ENCODE measurements around the gene SKAP1. TPM values are rescaled to one million over a fixed set of nuclear protein-coding genes. Genes with fewer than 3 reads are reported as not detected.
"Not testable (repeated sequence)": the region's sequence is repeated elsewhere in the genome, so short reads cannot be mapped to it uniquely, and the experiment has no call there.

SKAP1 gene
- total RNA-seq, 1 donor from 2014 or later, result 0.49 TPM

GRCh38 chr17:48253975-48254374 is 176.0 kb downstream of the SKAP1 start:
- no peak overlapping the region for H3K27ac Mint-ChIP-seq (ENCODE audit: unreplicated experiment)
- H3K9me3 Mint-ChIP-seq, result no peaks in the 10 kb centered on the region
- H3K27me3 Mint-ChIP-seq (ENCODE audit: low read depth), result peaks cover 75% of the 10 kb centered on the region
- H3K4me1 Mint-ChIP-seq, result no peaks in the 10 kb centered on the region
- DNase-seq (ENCODE audit: low read depth, low spot score), result no peak
- TF ChIP-seq, protein P1, sequence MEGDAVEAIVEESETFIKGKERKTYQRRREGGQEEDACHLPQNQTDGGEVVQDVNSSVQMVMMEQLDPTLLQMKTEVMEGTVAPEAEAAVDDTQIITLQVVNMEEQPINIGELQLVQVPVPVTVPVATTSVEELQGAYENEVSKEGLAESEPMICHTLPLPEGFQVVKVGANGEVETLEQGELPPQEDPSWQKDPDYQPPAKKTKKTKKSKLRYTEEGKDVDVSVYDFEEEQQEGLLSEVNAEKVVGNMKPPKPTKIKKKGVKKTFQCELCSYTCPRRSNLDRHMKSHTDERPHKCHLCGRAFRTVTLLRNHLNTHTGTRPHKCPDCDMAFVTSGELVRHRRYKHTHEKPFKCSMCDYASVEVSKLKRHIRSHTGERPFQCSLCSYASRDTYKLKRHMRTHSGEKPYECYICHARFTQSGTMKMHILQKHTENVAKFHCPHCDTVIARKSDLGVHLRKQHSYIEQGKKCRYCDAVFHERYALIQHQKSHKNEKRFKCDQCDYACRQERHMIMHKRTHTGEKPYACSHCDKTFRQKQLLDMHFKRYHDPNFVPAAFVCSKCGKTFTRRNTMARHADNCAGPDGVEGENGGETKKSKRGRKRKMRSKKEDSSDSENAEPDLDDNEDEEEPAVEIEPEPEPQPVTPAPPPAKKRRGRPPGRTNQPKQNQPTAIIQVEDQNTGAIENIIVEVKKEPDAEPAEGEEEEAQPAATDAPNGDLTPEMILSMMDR (conservative IDR thresholded peaks at IDR 0.05), result no peak
- H3K36me3 Mint-ChIP-seq (ENCODE audit: low read depth), result no peaks in the 10 kb centered on the region
- H3K4me3 Mint-ChIP-seq, result no peak overlapping the region

- TF ChIP-seq, protein P1 (conservative IDR thresholded peaks at IDR 0.05), result no peak
- H3K27ac Mint-ChIP-seq (ENCODE audit: unreplicated experiment), result no peak overlapping the region
- no peaks in the 10 kb centered on the region for H3K36me3 Mint-ChIP-seq (ENCODE audit: low read depth)
- no peaks in the 10 kb centered on the region for H3K4me1 Mint-ChIP-seq
- H3K4me3 Mint-ChIP-seq, result no peak overlapping the region
- DNase-seq (ENCODE audit: low read depth, low spot score), result no peak
- no peaks in the 10 kb centered on the region for H3K9me3 Mint-ChIP-seq
- H3K27me3 Mint-ChIP-seq (ENCODE audit: low read depth), result peaks cover 63% of the 10 kb centered on the region
These were observed 178.1 kb downstream of the SKAP1 start for GRCh38 chr17:48251950-48252349.

GRCh38 chr17:48250949-48251348 is 179.1 kb downstream of the SKAP1 start:
- no peak overlapping the region for H3K4me3 Mint-ChIP-seq
- H3K36me3 Mint-ChIP-seq (ENCODE audit: low read depth), result no peaks in the 10 kb centered on the region
- H3K27ac Mint-ChIP-seq (ENCODE audit: unreplicated experiment), result no peak overlapping the region
- no peaks in the 10 kb centered on the region for H3K9me3 Mint-ChIP-seq
- DNase-seq (ENCODE audit: low read depth, low spot score), result no peak
- peaks cover 63% of the 10 kb centered on the region for H3K27me3 Mint-ChIP-seq (ENCODE audit: low read depth)
- TF ChIP-seq, protein P1 (conservative IDR thresholded peaks at IDR 0.05), result no peak
- no peaks in the 10 kb centered on the region for H3K4me1 Mint-ChIP-seq

DNA sequence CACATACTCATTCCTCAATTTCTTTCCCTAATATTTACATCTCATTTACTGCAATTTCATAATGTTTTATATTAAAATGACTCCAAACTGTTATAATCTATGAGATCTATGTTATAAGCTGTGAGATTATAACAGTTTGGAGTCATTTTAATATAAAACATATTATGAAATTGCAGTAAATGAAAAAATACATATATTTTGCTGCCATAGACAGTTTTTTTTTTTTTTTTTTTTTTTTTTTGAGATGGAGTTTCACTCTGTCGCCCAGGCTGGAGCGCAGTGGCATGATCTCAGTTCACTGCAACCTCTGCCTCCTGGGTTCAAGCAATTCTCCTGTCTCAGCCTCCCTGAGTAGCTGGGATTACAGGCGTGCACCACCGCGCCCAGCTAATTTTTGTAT is 180.0 kb downstream of the SKAP1 start:
- H3K27ac Mint-ChIP-seq (ENCODE audit: unreplicated experiment); H3K4me3 Mint-ChIP-seq; DNase-seq (ENCODE audit: low read depth, low spot score); H3K36me3 Mint-ChIP-seq (ENCODE audit: low read depth); H3K4me1 Mint-ChIP-seq; H3K9me3 Mint-ChIP-seq: not testable (repeated sequence)
- peaks cover 57% of the 10 kb centered on the region for H3K27me3 Mint-ChIP-seq (ENCODE audit: low read depth)

- Mint-ChIP-seq H3K27me3 (ENCODE audit: low read depth) (peaks cover 34% of the 10 kb centered on the region), H3K4me1 (peaks cover 16% of the 10 kb centered on the region), H3K27ac (ENCODE audit: unreplicated experiment) (no peak overlapping the region), H3K4me3 (no peak overlapping the region), H3K36me3 (ENCODE audit: low read depth) (no peaks in the 10 kb centered on the region), H3K9me3 (no peaks in the 10 kb centered on the region)
- DNase-seq (ENCODE audit: low read depth, low spot score), result no peak
- TF ChIP-seq, protein P1 (conservative IDR thresholded peaks at IDR 0.05), result no peak
These were observed 182.4 kb downstream of the SKAP1 start for GRCh38 chr17:48247603-48248002.

- H3K4me1 Mint-ChIP-seq, result peaks cover 16% of the 10 kb centered on the region
- H3K36me3 Mint-ChIP-seq (ENCODE audit: low read depth), result no peaks in the 10 kb centered on the region
- TF ChIP-seq, protein P1 (conservative IDR thresholded peaks at IDR 0.05), result no peak
- no peak for DNase-seq (ENCODE audit: low read depth, low spot score)
- H3K4me3 Mint-ChIP-seq, result no peak overlapping the region
- H3K9me3 Mint-ChIP-seq, result no peaks in the 10 kb centered on the region
- peaks cover 29% of the 10 kb centered on the region for H3K27me3 Mint-ChIP-seq (ENCODE audit: low read depth)
- H3K27ac Mint-ChIP-seq (ENCODE audit: unreplicated experiment), result no peak overlapping the region
These were observed 183.0 kb downstream of the SKAP1 start for GRCh38 chr17:48247038-48247437.

Data from neural crest cell (in vitro differentiated cells).